Stimulated activated CD4-positive, alpha-beta T cell treated with anti-CD3 and anti-CD28 coated beads, Interleukin-1b, Interleukin-23, amount 100 ng/mL, for 48 hours (primary cell): ENCODE measurements around the gene ROR2.
"Not testable (repeated sequence)": the region's sequence is repeated elsewhere in the genome, so short reads cannot be mapped to it uniquely, and the experiment has no call there.

ENCODE experiments used
- DNase-seq: peaks from one replicate; pipeline ENCODE4 v3.0.0-alpha.2; 2020

ROR2 gene

GRCh38 chr9:91813176-91813795 is 136.7 kb downstream of the ROR2 start:
- no peak for DNase-seq

GRCh38 chr9:91812191-91812590 is 137.8 kb downstream of the ROR2 start:
- DNase-seq = no peak

- DNase-seq = no peak
Observed at GRCh38 chr9:91811024-91811909, 138.8 kb downstream of the ROR2 start.

- DNase-seq = no peak
Observed at GRCh38 chr9:91810286-91810905, 139.6 kb downstream of the ROR2 start.

- no peak for DNase-seq
Observed at GRCh38 chr9:91809581-91810285, 140.3 kb downstream of the ROR2 start.

GRCh38 chr9:91807643-91808246 is 142.3 kb downstream of the ROR2 start:
- no peak for DNase-seq

- DNase-seq = no peak
Observed at GRCh38 chr9:91805031-91805430, 145.0 kb downstream of the ROR2 start.

- DNase-seq = no peak
Observed at GRCh38 chr9:91803970-91804752, 145.9 kb downstream of the ROR2 start.

- no peak for DNase-seq
Observed at GRCh38 chr9:91803151-91803940, 146.7 kb downstream of the ROR2 start.

- no peak for DNase-seq
Observed at GRCh38 chr9:91802391-91802790, 147.6 kb downstream of the ROR2 start.

GRCh38 chr9:91800473-91801030 is 149.5 kb downstream of the ROR2 start:
- DNase-seq = no peak

- DNase-seq = no peak
Observed at GRCh38 chr9:91799113-91799744, 150.8 kb downstream of the ROR2 start.

GRCh38 chr9:91798273-91799112 is 151.5 kb downstream of the ROR2 start:
- DNase-seq = peak; percentile 51

GRCh38 chr9:91797517-91797916 is 152.5 kb downstream of the ROR2 start:
- not testable (repeated sequence) for DNase-seq

GRCh38 chr9:91796516-91796915 is 153.5 kb downstream of the ROR2 start:
- DNase-seq = not testable (repeated sequence)

- DNase-seq = no peak
Observed at GRCh38 chr9:91795598-91796241, 154.3 kb downstream of the ROR2 start.

GRCh38 chr9:91793371-91793770 is 156.7 kb downstream of the ROR2 start:
- DNase-seq = not testable (repeated sequence)

GRCh38 chr9:91790917-91791316 is 159.1 kb downstream of the ROR2 start:
- DNase-seq = no peak

GRCh38 chr9:91789941-91790340 is 160.1 kb downstream of the ROR2 start:
- DNase-seq = no peak
